Lower leg skin (tissue), 3 donors: ENCODE results near the gene MFSD6L.

Experiments
- POLR2A ChIP-seq, 2 donors: fragments of 450-650 bp; IDR thresholded peaks; one replicate each; pipeline ENCODE4 v1.6.1; 2016 to 2017; ENCODE audit warnings: antibody characterized with exemption in 2 of 2, mild to moderate bottlenecking in 1 of 2, moderate library complexity in 1 of 2
- TF ChIP-seq, protein P1 (sequence below), 3 donors: fragments of 450-650 bp; IDR thresholded peaks; one replicate each; pipeline ENCODE4 v1.5.1; 2016; ENCODE audit warnings: antibody characterized with exemption in 3 of 3, mild to moderate bottlenecking in 3 of 3, moderate library complexity in 2 of 3

DNA sequence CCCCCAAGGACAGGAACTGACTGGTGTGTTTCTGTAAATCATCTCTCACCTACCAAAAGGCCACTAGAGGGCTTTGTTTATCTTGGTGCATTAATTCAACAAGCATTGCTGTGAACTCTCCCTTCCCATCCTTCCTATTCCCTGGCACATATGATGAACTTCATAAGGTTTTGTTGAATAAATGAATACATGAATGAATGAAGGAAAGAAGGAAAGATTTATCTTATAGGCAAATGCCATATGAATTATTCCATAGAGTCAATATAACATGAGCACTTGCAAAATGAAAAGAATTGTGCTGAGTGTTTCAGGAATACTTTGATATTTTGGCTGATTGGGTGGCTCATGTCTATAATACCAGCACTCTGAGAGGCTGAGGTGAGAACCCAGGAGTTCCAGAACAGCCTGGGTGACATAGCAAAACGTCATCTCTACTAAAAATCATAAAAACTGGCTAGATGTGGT is 45.2 kb downstream of the MFSD6L start:
- TF ChIP-seq, protein P1, sequence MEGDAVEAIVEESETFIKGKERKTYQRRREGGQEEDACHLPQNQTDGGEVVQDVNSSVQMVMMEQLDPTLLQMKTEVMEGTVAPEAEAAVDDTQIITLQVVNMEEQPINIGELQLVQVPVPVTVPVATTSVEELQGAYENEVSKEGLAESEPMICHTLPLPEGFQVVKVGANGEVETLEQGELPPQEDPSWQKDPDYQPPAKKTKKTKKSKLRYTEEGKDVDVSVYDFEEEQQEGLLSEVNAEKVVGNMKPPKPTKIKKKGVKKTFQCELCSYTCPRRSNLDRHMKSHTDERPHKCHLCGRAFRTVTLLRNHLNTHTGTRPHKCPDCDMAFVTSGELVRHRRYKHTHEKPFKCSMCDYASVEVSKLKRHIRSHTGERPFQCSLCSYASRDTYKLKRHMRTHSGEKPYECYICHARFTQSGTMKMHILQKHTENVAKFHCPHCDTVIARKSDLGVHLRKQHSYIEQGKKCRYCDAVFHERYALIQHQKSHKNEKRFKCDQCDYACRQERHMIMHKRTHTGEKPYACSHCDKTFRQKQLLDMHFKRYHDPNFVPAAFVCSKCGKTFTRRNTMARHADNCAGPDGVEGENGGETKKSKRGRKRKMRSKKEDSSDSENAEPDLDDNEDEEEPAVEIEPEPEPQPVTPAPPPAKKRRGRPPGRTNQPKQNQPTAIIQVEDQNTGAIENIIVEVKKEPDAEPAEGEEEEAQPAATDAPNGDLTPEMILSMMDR (IDR thresholded peaks at IDR 0.05) = no peak
- TF ChIP-seq POLR2A (IDR thresholded peaks at IDR 0.05) = no peak
